ENCODE measurements around the gene ZNF708. TPM values are rescaled to one million over a fixed set of nuclear protein-coding genes. Genes with fewer than 3 reads are reported as not detected.
"Not testable (repeated sequence)": the region's sequence is repeated elsewhere in the genome, so short reads cannot be mapped to it uniquely, and the experiment has no call there.

The ZNF708 gene
- 4.7 and 4.8 TPM in 2 replicates for total RNA-seq (2014; rRNA removed; shearing (Covaris generic))

GRCh38 chr19:21328885-21329605 is at the start of gene ZNF708:
Gene ZNF708, minus strand, starts transcription at chr19:21329410. Its CDS starts 198 bp downstream, at chr19:21329212.
- DNase-seq (ENCODE audit: low read depth): peak; percentile 97

DNA sequence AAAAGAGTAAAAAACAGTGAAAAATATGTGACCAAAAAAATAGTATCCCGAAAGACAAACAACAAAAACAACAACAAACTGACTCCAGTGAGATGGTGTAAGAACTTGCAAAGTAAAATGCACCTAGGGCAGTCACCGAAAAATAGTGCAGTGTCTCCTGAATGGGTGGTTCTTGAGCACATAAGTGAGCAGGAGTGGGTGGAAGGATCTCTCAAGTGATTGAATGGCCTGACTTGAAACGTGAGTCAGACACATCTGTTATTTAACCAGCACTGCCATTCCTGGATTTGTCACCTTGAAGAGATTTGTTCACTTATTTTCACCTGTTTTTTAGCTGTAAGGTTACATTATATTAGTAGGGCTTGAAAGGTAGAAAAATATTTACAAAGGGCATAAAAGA is 33.1 kb upstream of the ZNF708 start:
- DNase-seq (ENCODE audit: low read depth): no peak

- DNase-seq (ENCODE audit: low read depth): peak; percentile 96
Observed at GRCh38 chr19:21358768-21359451, 29.7 kb upstream of the ZNF708 start, which contains the start of gene ZNF738. Gene ZNF738, plus strand, starts transcription at chr19:21359000. Its CDS starts 141 bp downstream, at chr19:21359141.

DNA sequence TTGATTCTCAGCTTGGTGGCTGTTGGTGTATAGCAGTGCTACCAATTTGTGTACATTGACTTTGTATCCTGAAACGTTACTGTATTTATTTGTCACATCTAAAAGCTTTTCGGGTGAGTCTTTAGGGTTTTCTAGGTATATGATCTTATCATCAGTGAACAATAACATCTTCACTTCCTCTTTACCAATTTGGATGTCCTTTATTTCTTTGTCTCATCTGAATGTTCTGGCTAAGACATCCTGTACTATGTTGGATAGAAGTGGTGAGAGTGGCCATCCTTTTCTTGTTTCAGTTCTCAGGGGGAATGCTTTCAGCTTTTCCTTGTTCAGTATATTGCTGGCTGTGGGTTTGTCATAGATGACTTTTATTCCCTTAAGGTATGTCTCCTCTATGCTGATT is 23.6 kb upstream of the ZNF708 start:
- DNase-seq (ENCODE audit: low read depth): no peak

GRCh38 chr19:21344841-21345240 is 15.6 kb upstream of the ZNF708 start:
- DNase-seq (ENCODE audit: low read depth): not testable (repeated sequence)

DNA sequence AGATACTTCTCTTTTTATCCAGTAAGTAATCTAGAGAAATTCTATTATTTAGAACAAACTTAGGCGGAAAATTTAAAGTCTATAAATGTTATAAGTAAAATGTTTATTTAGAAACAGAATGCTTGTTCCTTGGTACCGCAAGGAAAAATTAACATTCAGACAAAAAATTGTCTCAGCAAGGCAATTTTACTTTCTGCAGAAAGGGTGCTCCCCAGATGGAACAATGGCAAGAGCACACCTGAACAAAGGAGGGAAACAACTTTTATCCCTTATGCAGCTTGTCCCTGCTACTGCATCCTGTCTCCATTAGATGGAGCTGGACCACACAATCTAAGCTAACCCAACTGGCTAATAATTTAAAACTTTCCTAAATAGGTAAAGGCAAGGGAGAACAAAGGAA is 6.5 kb upstream of the ZNF708 start:
- no peak for DNase-seq (ENCODE audit: low read depth)

- no peak for DNase-seq (ENCODE audit: low read depth)
Observed at GRCh38 chr19:21328406-21328805, 804 bp downstream of the ZNF708 start.

DNA sequence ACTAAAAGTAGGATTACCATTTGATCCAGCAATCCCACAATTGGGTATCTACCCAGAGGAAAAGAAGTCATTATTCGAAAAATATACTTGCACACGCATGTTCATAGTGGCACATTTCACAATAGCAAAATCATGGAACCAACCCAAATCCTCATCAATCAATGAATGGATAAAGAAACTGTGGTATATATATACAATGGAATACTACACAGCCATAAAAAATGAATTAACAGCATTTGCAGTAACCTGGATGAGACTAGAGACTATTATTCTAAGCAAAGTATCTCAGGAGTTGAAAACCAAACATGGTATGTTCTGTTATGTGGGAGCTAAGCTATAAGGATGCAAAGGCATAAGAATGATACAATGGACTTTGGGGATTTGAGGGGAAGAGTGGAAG is 3.0 kb downstream of the ZNF708 start:
- DNase-seq (ENCODE audit: low read depth): no peak

DNA sequence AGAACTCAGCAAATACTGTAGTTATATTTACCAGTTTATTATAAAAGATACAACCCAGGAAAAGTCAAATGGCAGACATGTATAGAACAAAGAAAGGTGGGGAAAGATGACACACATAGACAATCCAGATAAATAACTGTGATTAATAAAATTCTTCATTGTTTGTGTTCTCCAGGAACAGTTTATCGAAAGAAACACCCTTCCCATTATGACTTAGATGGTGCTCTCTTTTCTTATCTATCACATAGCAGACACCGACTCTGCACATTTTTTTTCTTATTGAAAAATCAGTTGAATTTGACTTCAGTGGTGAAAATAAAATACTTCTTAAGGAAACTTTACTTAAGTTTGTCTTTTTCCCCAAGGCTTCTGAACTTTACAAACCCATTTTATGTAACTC is 6.2 kb downstream of the ZNF708 start:
- no peak for DNase-seq (ENCODE audit: low read depth)

GRCh38 chr19:21322528-21322927 is 6.7 kb downstream of the ZNF708 start:
- no peak for DNase-seq (ENCODE audit: low read depth)

DNA sequence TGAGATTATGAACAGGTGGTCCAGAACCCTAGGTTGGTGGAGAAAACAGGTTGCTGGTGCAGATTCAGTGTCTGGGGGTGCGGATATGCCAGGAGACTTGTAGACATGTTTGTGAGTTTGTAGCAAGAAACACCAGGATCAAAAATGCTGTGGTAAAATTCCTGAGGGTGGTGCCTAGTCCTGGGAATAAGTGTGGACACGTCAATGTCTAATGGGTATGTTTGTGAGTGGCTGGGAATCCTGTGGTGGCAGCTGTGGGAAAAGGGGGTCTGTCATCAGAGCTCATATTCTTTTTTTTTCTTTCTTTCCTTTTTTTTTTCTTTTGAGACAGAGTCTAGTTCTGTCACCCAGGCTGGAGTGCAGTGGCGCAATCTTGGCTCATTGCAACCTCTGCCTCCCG is 7.2 kb downstream of the ZNF708 start:
- peak; percentile 32 for DNase-seq (ENCODE audit: low read depth)

DNA sequence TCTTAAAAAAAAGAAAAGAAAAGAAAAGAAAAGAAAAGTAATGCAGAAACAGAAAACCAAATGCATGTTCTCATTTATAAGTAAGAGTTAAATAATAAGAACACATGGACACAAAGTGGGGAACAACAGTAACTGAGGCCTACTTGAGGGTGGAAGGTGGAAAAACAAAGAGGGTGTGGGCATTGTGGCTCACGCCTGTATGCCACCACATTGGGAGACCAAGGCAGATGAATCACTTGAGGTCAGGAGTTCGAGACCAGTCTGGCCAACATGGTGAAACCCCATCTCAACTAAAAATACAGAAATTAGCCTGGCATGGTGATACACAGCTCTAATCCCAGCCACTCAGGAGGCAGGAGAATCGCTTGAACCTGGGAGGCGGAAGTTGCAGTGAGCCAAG is 8.1 kb downstream of the ZNF708 start:
- no peak for DNase-seq (ENCODE audit: low read depth)

DNA sequence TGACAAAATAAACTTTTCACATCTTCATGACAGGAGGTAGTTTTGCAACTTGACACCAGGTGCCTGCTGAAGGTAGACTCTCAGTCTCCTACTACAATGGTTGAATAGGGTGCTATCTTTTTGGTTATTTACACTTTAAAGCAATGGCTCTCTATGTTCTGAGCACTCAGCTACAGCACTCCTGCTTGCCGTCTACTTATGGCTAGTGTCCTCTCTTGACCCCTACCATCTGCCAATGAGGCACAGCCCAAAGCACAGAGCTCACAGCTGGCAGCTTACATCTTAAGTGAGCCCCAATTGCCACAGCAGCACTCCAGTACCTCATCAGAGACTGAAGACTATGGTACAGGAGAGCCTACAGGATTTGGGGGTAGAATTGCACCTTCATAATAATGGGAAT is 11.4 kb downstream of the ZNF708 start:
- DNase-seq (ENCODE audit: low read depth): no peak

DNA sequence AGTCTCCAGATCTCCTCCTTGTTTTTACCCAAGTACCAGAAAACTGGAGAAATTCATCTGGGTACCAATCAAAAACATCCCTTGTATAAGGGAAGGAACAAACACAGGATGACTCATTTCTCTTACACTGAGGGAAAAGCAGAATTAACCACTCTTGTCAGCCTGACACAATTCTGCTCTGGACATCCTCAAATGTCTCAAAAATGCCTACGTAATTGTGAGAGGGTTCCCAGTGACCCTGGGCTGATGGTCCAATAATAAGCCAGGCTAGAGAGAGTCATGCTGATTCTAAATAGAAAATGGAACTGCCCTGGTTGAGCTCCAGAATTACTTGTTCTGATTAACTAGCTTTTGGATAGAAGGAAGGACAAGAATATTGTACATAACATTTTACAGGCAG is 14.5 kb downstream of the ZNF708 start:
- no peak for DNase-seq (ENCODE audit: low read depth)

GRCh38 chr19:21312807-21313206 is 16.4 kb downstream of the ZNF708 start:
- DNase-seq (ENCODE audit: low read depth): not testable (repeated sequence)

DNA sequence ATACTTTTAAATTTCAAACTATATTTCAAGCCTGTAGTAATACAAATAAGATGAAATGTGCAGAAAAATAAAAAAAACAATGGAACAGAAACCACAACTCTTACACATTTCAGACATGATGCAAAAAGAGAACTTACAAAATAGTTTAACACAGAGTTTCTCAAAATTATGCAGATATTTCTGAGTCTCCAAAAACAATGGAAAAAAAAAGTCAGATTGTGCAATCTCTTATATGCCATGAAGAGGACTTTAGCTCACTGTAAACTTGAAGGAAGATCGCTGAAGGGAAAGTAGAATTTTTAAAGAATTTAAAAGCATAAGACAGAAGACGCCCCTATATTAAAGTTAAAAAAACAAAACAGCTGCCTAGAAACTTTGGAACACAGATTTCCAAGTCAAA is 20.4 kb downstream of the ZNF708 start:
- no peak for DNase-seq (ENCODE audit: low read depth)

- not testable (repeated sequence) for DNase-seq (ENCODE audit: low read depth)
Observed at GRCh38 chr19:21306881-21307479, 22.2 kb downstream of the ZNF708 start.

GRCh38 chr19:21293768-21294167 is 35.4 kb downstream of the ZNF708 start:
- not testable (repeated sequence) for DNase-seq (ENCODE audit: low read depth)

GRCh38 chr19:21269813-21270212 is 59.4 kb downstream of the ZNF708 start:
- DNase-seq (ENCODE audit: low read depth): peak; percentile 1

- no peak for DNase-seq (ENCODE audit: low read depth)
Observed at GRCh38 chr19:21264891-21265290, 64.3 kb downstream of the ZNF708 start.

DNA sequence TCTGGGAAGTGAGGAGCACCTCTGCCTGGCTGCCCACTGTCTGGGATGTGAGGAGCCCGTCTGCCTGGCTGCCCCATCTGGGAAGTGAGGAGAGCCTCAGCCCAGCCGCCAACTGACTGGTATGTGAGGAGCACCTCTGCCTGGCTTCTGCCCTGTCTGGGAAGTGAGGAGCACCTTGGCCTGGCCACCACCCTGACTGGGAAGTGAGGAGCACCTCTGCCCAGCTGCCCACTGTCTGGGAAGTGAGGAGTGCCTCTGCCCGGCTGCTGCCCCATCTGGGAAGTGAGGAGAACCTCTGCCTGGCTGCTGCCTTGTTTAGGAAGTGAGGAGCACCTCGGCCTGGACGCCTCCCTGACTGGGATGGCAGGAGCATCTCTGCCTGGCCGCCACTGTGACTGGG is 64.8 kb downstream of the ZNF708 start:
- no peak for DNase-seq (ENCODE audit: low read depth)

DNA sequence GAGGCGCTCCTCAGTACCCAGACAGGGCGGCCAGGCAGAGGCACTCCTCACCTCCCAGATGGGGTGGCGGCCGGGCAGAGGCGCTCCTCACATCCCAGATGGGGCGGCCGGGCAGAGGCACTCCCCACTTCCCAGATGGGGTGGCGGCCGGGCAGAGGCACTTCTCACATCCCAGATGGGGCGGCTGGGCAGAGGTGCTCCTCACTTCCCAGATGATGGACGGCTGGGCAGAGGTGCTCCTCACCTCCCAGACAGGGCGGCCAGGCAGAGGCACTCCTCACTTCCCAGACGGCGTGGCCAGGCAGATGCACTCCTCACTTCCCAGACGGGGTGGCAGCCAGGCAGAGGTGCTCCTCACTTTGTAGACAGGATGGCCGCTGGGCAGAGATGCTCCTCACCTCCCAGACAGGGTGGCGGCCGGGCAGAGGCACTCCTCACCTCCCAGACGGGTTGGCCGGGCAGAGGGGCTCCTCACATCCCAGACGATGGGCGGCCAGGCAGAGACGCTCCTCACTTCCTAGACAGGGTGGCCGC is 68.3 kb downstream of the ZNF708 start:
- DNase-seq (ENCODE audit: low read depth): not testable (repeated sequence)
